Measurements from ENCODE around the gene TMEM43.
"Not testable (repeated sequence)": the region's sequence is repeated elsewhere in the genome, so short reads cannot be mapped to it uniquely, and the experiment has no call there.

TMEM43 gene

GRCh38 chr3:14124615-14125192, at the start of gene TMEM43, which contains the start of gene CHCHD4:
TSS of gene TMEM43 (plus strand) at chr3:14125052. CDS start at chr3:14125194, 142 bp downstream.
TSS of gene CHCHD4 (minus strand) at chr3:14124870. CDS start at chr3:14124676, 194 bp downstream.
- peak; percentile 99 for DNase-seq (ENCODE audit: low spot score)

- DNase-seq (ENCODE audit: low spot score) = not testable (repeated sequence)
Measured at GRCh38 chr3:14075233-14075632, 49.6 kb upstream of the TMEM43 start.

- DNase-seq (ENCODE audit: low spot score) = no peak
Measured at GRCh38 chr3:14077310-14077709, 47.5 kb upstream of the TMEM43 start.

- no peak for DNase-seq (ENCODE audit: low spot score)
Measured at GRCh38 chr3:14082108-14082657, 42.7 kb upstream of the TMEM43 start.

- DNase-seq (ENCODE audit: low spot score) = not testable (repeated sequence)
Measured at GRCh38 chr3:14087461-14087860, 37.4 kb upstream of the TMEM43 start.

GRCh38 chr3:14091959-14092358, 32.9 kb upstream of the TMEM43 start:
- not testable (repeated sequence) for DNase-seq (ENCODE audit: low spot score)

- DNase-seq (ENCODE audit: low spot score) = no peak
Measured at GRCh38 chr3:14092464-14092863, 32.4 kb upstream of the TMEM43 start.

- no peak for DNase-seq (ENCODE audit: low spot score)
Measured at GRCh38 chr3:14093831-14094230, 31.0 kb upstream of the TMEM43 start.

GRCh38 chr3:14096742-14097141, 28.1 kb upstream of the TMEM43 start:
- DNase-seq (ENCODE audit: low spot score) = no peak

GRCh38 chr3:14097616-14098391, 27.0 kb upstream of the TMEM43 start:
- DNase-seq (ENCODE audit: low spot score) = no peak

GRCh38 chr3:14109821-14110220, 15.0 kb upstream of the TMEM43 start:
- not testable (repeated sequence) for DNase-seq (ENCODE audit: low spot score)

GRCh38 chr3:14110699-14111098, 14.2 kb upstream of the TMEM43 start:
- no peak for DNase-seq (ENCODE audit: low spot score)

GRCh38 chr3:14113965-14114635, 10.8 kb upstream of the TMEM43 start:
- no peak for DNase-seq (ENCODE audit: low spot score)

- DNase-seq (ENCODE audit: low spot score) = no peak
Measured at GRCh38 chr3:14117468-14118399, 7.1 kb upstream of the TMEM43 start.

- DNase-seq (ENCODE audit: low spot score) = no peak
Measured at GRCh38 chr3:14118400-14119381, 6.2 kb upstream of the TMEM43 start.

- DNase-seq (ENCODE audit: low spot score) = no peak
Measured at GRCh38 chr3:14119651-14120050, 5.2 kb upstream of the TMEM43 start.

GRCh38 chr3:14120111-14120920, 4.5 kb upstream of the TMEM43 start:
- DNase-seq (ENCODE audit: low spot score) = no peak

GRCh38 chr3:14120921-14121448, 3.9 kb upstream of the TMEM43 start:
- DNase-seq (ENCODE audit: low spot score) = not testable (repeated sequence)

- DNase-seq (ENCODE audit: low spot score) = no peak
Measured at GRCh38 chr3:14121859-14122258, 3.0 kb upstream of the TMEM43 start.

All from AG20443 (cell line).